ENCODE data around the gene CTRL.
"Not testable (repeated sequence)": the region's sequence is repeated elsewhere in the genome, so short reads cannot be mapped to it uniquely, and the experiment has no call there.

The CTRL gene

DNA sequence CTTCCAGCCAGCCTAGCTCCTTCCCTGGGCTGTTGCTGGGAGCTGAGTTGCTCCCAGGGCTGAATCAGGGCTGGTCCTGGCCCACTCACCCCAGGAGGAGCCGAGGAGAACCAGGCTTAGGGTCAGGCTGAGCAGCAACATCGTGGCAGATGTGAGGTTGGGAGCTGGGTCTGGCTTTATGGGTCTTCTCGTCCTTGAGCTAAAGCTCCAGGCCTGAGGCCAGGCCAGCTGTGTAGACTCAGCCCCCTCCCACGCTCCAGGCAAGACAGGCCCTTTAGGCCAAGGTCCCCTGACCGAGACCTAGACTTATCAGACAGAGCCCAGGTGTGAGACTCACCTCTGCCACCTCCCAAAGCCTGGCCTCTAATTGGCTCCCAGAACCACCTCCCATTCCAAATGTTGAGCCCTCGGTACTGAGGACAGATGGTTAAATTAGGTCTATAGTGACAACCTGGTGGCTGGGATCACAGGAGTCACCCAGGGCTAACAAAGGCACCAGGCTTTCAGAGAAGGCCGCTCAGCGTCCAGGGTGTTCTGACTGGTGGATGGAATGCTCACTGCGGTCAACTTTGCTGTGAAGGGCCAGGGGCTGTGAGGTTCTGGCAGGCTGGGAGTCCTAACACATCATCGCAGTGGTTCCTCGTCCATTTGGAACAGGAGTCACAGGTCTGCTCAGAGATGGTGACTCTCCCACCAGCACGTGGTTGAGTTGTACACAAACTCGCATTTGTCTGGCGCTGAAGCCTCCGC lies at the start of gene CTRL:
Gene CTRL, minus strand, starts transcription at position 151 of the 750 bp plus-strand sequence. Its CDS starts 10 bp downstream, at position 141.
- no peak for DNase-seq (ENCODE audit: low read depth in 2 of 2)

DNA sequence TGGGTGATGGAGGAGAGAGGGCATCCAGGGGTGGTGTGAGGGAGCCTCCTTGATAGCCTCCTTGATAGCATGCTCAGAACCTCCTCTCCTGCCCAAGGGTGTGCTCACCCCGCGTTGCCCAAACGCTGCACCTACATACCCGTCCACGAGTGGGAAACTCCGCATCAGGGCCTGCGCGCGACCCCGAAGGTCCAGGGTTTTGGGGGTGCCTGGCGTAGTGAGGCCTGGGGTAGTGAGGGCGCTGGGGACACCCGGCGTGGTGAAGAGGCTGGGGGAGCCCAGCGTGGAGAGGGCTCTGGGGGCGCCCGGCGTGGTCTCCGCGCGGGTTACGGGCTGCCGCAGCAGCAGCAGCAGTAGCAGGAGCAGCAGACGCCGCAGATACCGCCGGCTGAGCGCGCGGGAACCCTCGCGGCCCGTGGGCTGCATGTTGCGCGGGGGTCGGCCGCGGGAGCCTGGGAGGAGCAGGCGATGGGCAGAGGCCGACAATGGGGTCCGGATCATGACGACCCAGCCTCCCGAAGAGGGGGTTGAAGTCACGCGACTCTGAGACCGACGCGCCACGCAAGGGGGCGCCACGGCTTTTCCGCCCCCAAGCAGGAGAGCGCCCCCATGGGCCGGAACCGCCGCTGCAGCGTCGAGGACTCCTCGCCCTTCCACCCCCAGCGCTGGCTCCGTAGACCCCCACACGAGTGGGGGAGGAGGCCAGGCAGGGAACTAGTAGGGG lies 48.5 kb upstream of the CTRL start, which contains the start of gene DPEP3:
Gene DPEP3, minus strand, starts transcription at position 545 of the 724 bp plus-strand sequence. Its CDS starts 119 bp downstream, at position 426.
- no peak for DNase-seq (ENCODE audit: low read depth in 2 of 2)

DNA sequence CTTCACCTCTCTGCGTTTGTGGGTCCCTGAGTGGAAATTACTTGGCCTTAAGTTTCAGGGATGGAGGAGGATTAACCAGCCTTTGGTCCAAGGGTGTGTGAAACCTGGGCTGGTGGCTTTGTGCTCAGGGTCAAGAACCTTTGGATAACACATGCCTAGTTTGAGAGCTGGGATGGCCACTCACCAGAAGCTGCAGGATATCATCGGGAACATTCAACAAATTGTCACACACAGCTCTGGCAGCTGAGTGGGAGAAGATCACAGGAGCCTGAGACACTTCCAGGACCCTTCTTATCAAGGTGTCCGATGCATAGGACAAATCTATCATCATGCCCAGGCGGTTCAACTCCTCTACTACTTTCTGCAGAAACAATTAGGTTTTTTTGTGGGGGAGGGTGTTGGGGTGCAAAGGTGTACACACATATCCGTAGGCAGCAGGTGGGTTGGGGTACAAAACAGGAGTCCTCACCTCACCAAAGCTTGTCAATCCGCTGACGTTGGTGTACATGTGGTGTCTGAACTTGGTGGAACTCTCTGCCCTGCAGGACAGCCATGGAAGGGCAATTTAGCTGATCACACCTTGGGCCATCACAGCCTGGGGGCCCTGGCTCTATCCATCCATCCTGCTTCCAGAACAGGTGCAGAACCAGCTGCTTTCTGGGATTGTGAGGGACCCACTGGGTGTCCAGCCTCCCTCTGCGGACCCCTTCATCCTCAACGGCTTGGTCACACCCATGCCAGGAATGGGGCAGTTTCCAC lies 46.0 kb upstream of the CTRL start:
- no peak for DNase-seq (ENCODE audit: low read depth in 2 of 2)

DNA sequence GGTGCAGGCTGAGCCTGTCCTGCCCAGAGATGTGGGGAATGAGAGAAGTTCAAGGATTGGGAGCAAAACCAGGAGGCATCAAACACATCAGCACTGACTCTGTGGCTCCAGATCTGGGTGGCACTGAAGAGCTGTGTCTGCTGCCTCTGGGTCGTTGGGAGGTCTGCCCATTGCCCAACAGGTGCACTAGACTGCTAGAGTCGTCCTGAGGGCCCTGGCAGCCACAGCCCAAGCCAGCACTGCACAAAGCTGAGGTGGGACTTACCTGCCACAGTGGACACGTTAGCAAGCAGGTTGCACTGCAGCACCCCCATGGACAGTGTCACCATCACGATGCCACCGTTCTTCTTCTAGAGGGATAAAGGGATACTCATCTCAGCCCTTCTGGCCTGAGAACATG lies 45.3 kb upstream of the CTRL start:
- DNase-seq (ENCODE audit: low read depth in 2 of 2), result no peak

DNA sequence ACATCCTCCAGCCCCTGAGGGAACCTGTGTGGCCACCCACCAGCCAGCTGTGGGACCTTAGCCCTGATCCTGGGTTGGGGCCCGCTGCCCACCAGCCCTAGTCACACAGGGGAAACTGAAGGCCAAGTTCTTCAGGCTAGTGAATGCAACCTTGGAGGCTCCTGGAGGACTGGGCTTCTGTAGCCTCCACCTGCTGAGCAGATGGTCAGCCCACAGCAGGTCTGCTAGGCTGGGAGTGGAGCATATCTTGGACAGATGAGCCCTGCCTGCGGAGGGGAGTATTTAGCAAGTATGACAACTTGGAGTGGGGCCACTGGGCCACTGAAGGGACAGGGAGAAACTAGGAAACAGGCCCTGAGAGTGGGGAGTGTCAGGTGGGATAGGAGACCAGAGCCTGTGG lies 44.5 kb upstream of the CTRL start:
- DNase-seq (ENCODE audit: low read depth in 2 of 2), result no peak

DNA sequence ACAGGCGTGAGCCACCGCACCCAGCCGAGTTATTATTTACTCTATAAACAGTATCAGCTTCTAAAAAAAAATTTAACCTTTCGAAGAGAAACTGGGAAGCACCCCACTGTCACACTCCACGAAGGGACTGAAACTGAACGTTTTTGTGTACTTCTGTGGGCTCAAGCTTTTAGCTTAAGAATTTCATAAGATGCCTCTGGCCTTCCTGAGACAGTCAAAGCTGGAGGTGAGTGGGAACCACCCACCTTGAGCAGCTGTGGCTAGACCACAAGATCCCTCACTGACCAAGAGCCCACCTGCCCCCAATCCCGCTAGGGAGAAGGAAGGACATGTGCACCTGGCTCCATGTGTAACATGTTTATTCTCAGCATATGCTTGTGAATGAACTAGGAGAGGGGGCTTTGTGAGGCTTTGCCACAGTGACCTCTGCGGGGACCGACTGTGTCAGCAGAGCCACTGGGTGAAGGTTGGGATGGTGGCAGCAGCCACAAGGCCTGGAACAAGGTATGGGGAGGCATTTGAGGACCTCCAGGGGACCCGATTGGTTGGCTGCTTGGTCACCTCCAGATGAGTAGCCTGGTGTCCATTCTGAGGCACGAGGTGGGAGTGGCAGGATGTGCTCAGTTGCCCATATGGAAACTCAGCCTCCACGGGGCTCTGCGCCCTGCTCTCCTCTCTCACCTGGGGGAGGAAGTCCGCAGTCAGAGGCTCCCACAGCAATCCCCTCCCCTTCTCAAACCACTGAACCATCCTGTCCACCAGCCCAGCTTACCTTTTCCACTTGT lies 43.9 kb upstream of the CTRL start:
- no peak for DNase-seq (ENCODE audit: low read depth in 2 of 2)

DNA sequence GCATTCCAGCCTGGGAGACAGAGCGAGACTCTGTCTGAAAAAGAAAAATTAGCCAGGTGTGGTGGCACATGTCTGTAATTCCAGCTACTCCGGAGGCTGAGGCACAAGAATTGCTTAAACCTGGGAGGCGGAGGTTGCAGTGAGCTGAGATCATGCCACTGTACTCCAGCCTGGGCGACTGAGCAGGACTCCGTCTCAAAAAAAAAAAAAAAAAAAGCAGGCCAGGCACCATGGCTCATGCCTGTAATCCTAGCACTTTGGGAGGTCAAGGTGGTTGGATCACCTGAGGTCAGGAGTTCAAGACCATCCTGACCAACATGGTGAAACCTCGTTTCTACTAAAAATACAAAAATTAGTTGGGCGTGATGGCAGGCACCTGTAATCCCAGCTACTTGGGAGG lies 40.6 kb upstream of the CTRL start:
- DNase-seq (ENCODE audit: low read depth in 2 of 2), result not testable (repeated sequence)

DNA sequence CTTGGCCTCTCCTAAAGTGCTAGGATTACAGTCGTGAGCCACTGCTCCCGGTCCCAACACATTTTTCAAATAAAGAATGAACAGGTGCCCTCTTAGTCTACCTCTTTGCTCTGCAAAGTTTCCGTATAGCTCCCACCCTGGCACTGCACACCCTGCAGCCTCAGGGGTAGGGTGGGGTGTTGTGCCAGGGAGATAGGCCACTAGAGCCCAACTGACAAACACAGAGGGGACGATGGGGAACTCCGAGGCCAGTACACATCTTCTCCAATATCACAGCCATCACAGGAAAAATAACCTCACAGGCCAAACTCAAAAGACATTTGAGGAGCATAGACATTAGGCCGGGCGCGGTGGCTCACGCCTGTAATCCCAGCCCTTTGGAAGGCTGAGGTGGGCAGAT lies 39.4 kb upstream of the CTRL start:
- DNase-seq (ENCODE audit: low read depth in 2 of 2), result no peak

DNA sequence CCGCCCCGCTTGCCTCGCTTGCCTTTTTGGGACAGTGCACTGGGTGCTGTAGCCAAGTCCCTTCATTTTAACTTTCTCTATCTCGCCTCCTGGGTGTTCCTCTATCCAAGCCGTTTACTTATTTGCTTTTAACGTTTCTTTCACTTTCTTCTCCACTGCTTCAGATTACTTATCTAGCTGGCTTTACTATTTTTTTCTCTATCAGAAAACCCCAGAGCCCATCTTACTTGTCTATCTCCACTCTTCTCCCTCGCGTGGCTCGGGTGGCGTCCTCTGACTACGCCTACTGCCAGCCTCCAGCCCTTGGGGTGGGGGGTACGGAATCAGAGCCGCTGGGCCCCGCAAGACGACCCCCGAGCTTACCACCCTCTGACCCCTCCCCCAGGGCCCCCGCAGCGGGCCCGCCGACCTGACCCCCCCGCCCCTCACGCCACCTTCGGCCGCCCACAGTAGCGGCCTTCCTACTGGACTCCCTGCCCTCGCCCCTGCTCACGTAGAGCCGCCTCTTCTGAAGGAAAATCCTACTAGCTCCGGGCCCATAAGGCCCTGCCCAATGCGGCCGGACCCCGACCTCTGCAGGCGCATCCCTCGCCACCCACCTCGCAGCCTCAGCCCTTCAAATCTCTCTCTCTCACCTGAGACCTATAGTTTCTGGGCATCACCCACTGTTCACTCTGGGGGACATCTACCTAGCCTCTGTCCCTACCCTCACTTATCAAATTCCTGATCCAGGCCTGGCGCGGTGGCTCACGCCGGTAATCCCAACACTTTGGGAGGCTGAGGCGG lies 37.8 kb upstream of the CTRL start:
- no peak for DNase-seq (ENCODE audit: low read depth in 2 of 2)

DNA sequence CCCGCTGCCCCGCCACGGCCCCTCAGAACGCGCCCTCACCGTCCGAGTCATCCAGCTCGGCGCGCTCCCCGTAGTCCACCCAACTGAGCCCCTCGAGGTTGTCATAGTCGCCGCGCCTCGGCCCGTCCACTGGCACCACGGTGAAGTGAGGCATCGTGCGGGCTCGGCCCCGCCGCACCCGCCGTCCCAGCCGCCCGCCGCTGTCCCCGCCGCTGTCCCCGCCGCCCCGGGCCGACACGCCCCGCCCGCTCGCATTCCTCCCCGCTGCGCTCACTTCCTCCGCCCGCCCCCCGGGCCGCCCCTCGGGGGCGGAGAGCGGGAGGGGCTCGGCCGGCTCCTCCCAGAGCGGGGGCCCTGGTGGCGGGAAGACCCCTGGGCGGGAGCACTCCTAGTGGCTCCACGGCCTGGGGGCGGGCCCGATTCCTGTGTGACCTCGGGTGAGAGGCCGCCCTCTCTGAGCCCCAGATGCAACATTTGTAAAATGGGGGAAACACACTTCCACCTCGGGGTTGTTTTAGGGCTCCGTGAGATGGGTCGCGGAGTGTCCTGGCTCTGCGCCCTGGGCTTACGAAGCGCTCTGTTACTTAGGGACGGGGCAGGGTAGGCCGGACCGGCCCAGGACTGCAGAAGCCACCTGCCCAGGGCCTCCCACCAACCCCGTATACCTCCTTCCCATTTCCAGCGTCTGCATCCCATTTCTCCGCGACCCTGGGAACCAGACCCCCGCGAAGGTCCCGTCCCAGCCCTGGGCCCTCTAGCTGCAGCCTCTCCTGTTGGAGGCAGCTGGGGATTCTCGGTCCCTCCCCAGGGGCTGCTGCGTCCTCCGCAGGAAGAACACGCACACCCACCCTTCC lies 37.0 kb upstream of the CTRL start, which contains the start of gene SLC12A4:
Gene SLC12A4, minus strand, starts transcription at position 238 of the 854 bp plus-strand sequence. Its CDS starts 84 bp downstream, at position 154.
- DNase-seq (ENCODE audit: low read depth in 2 of 2), result peak; percentile 63 to 73

DNA sequence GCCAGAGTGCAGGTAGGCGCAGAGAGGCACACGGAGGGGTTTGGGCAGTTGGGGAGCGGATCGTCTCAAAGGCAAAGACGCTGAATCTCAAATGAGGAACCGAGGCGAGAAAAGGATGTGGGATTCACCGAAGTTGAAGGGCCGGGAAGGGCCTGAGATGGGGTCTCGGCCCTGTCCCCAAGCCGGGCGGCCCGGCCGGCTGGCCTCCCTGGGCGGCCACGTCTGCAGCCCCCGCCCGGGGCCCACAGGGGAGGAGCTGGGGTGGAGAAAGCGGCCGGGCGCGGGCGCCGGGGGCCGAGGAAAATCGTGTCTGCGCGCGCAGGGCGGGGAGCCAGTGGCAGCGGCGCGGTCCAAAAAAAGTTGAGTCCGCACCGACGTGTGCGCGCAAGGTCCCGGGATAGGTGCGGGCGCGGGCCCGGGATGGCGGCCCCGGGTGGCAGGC lies 36.3 kb upstream of the CTRL start:
- DNase-seq (ENCODE audit: low read depth in 2 of 2), result no peak

DNA sequence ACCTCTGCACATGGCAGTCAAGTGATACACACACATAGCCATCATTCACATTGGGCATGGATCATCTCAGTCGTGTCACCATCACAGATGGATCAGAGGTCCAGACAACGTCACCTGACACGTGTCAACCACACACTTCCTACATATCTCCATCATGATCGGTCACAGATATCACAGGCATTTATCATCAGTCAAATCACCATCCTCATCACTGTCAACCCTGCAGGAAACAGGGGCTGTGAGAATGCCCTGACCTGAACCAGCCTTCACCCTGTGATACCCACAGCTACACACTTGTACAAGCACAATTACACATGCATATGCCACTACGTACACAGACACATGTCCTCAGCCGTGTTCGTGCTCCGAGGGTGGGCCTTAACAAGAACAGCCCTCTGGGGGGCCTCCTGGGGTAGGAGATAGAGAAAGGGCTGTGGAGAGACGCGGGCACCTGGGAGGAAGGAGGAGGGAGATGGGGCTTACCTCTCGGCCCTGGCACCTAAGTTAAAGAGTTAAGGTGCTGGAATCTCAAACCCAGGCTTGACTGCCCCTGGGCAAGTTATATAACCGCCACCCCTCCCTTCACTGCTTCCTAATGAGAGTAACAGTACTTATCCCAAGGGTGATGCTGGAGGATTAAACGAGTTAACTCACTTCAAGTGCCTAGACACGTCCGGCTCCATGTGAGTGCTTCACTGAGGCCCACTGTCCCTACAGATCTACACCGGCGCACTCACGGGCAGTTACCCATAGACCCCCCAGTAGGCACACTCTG lies 35.7 kb upstream of the CTRL start:
- no peak for DNase-seq (ENCODE audit: low read depth in 2 of 2)

DNA sequence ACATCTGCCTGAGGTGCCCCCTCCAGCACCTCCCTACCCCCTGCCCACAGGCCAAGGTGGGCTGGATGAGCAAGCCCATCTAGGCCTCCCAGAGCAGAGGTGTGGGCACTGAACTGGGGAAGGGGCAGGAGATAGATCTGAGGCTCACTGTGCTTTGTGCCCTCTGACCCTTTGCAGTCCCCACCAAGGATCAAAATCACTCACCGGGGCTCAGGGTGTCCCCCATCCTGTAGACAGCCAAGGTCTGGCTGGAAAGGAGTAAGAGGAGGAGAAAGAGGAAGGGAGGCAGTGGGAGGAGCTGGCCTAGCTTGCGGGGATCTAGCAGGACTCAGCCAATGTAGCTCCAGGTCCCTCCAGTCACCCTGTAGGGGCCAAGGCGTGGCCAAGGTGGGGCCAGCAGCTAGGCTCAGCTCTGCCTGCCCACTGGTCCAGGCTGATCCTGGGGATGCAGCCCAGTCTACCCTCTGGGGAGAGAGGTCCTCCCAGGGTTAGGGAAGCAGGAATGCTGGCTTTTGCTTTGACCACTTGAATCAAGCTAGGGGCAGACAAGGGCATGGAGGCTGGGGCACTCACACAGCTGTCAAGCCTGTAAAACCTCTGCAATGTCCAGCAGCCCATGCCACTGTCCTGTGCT lies 35.0 kb upstream of the CTRL start:
- DNase-seq (ENCODE audit: low read depth in 2 of 2), result no peak

DNA sequence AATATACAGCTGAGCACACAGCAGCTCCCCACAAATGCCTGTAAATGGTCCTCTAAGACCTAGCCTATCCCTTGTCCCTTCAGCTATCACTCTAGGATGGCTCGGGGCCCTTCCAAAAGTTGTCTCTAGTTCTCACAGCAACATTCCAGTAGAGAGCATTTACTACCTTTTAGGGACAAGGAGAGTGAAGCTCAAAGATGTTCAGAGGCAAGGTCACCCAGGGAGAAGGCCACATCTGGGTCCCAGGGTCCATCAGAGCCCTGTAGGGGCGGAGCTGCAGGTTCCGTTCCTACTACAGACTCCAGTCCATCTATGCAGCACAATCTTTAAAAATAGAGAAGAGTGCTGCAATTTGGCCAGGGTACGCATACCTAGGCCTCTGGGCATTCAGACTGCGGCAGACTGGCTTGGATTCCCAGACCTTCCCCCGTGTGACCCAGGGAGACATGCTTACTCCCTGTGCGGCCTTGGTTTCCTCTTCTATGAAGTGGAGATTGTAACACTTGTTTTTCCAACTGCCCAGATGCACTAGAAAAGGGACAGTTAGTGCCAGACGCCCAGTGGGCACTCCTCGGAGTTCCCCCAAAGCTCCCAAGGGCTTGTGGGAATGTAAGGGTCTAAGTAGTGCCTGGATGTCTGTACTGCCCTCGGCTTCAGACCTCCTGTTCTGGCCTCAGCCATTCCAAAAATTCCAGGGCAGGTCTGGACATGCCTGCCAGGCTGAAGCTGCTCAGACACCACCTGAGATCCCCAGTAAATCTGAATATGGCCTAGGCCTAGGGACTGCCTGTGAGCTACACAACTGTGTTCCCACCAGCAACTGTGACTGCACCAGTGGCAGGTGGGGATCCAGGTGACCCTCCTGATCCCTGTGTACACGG lies 34.2 kb upstream of the CTRL start:
- DNase-seq (ENCODE audit: low read depth in 2 of 2), result no peak

DNA sequence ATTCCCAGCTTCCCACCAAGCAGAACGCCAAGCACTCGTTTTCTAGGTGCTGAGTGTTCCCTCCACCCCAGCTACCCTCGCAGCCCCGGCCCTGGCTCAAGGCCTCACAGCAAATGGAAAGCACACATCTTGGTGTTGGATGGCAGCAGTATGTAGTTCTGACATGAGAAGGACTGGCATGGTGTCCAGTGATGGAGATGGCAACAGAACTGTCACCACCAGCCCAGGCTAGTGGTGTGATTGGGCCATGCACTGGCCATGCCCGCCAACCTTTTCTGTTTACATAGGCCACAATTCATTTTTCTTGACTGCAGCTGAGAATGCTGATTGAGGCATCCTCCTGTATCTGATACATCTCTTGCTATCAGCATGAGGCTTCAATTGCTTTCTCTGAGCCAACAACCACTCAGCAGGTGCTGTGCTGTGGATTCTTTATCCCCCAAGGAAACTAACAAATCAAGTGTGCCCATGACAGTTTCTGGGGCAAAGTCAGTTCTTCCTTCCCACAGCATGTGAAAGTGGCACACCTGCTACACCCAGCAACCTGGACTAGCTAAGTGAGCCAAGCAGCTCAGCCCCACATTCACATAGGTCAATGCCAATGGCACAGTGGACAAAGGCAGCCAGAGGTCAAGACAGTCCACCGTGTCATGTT lies 32.9 kb upstream of the CTRL start:
- DNase-seq (ENCODE audit: low read depth in 2 of 2), result no peak

DNA sequence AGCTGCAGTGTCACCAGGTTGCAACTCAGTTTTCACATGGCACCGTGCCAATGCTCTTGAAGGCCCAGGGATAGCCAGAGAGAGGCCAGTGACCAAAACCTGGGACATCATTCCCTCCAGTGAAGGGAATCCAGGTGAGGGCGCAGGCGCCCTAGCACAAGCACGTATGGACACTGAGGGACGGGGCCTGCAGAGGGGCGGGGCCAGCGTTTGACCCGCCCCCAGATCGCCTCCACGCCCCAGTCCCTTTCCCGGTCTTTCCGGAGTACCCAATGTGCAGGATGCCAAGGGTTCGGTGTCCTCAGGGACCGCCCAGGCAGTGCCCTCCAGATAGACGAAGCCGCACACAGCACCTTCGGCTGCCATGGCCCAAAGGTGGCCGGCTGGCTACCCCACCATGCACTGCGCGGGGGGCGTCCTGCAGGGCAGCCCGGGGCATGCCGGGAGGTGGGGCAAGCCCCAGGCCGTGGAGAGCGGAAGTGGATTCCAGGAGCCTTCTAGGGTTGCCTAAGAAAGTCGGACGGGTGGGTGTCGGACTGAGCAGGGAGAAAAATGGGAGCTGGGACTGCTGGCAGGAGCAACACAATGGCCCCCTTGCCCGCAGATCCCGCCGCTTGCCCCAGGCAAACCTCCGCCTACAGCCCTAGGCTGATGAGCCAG lies 32.1 kb upstream of the CTRL start:
- DNase-seq (ENCODE audit: low read depth in 2 of 2), result no peak
